Mesenchymal stem cell (in vitro differentiated cells and primary cell): Measurements from ENCODE around the gene ACSL3.

ENCODE experiments used
- DNase-seq: peaks from one replicate; pipeline ENCODE4 v3.0.0-alpha.2; 2013
- H2AFZ ChIP-seq: one replicate; pipeline ENCODE4 v1.6.1; 2013; ENCODE audit warnings: low read depth, mild to moderate bottlenecking, control low read depth, inconsistent platforms, low read length, moderate library complexity
- H2AK5ac ChIP-seq: 2 replicates; pipeline ENCODE4 v1.6.1; 2013; ENCODE audit warnings: low read length, moderate library complexity, mild to moderate bottlenecking, inconsistent platforms; ENCODE audit not compliant: severe bottlenecking
- H2BK120ac ChIP-seq: one replicate; pipeline ENCODE4 v1.6.1; 2013; ENCODE audit warnings: low read depth, mild to moderate bottlenecking, inconsistent platforms, low read length, moderate library complexity
- H2BK12ac ChIP-seq, 2 experiments: one replicate each; pipeline ENCODE4 v1.6.1; 2013; ENCODE audit warnings: inconsistent platforms in 2 of 2, low read length in 2 of 2, mild to moderate bottlenecking in 2 of 2, moderate library complexity in 2 of 2, control low read depth in 1 of 2
- H2BK15ac ChIP-seq: one replicate; pipeline ENCODE4 v1.6.1; 2013; ENCODE audit warnings: mild to moderate bottlenecking, low read depth, inconsistent platforms; ENCODE audit not compliant: poor library complexity, severe bottlenecking
- H2BK5ac ChIP-seq: 2 replicates; pipeline ENCODE4 v1.6.1; 2013; ENCODE audit warnings: low read depth, mild to moderate bottlenecking, low read length, control low read depth, inconsistent platforms; ENCODE audit not compliant: poor library complexity, severe bottlenecking
- H3K14ac ChIP-seq, 2 experiments: one replicate each; pipeline ENCODE4 v1.6.1; 2013; ENCODE audit warnings: inconsistent platforms in 2 of 2, low read length in 2 of 2, control low read depth in 1 of 2, mild to moderate bottlenecking in 1 of 2, moderate library complexity in 1 of 2
- H3K18ac ChIP-seq, 2 experiments: one replicate each; pipeline ENCODE4 v1.6.1; 2013; ENCODE audit warnings: inconsistent platforms in 2 of 2, low read length in 2 of 2, control low read depth in 1 of 2, low read depth in 1 of 2, mild to moderate bottlenecking in 1 of 2
- H3K23ac ChIP-seq, 2 experiments: one replicate each; pipeline ENCODE4 v1.6.1; 2013; ENCODE audit warnings: inconsistent platforms in 2 of 2, low read length in 2 of 2, mild to moderate bottlenecking in 2 of 2, moderate library complexity in 2 of 2, control low read depth in 1 of 2
- H3K27ac ChIP-seq: 2 replicates; pipeline ENCODE4 v1.5.1; 2013; ENCODE audit warnings: mild to moderate bottlenecking, moderate library complexity, low read length, control low read depth, inconsistent platforms; ENCODE audit not compliant: poor library complexity, severe bottlenecking
- H3K27me3 ChIP-seq, 2 experiments: 2 replicates each; pipeline versions ENCODE4 v1.6.1 to v1.7.0; 2013; ENCODE audit warnings: low read length in 2 of 2, mild to moderate bottlenecking in 2 of 2, moderate library complexity in 2 of 2, control low read depth in 1 of 2, inconsistent platforms in 1 of 2; ENCODE audit not compliant: control insufficient read depth in 1 of 2, insufficient read depth in 1 of 2
- H3K36me3 ChIP-seq, 2 experiments: 2 replicates each; pipeline versions ENCODE4 v1.6.1 to v1.7.0; 2013; ENCODE audit warnings: low read length in 2 of 2, control low read depth in 1 of 2, inconsistent platforms in 1 of 2, low read depth in 1 of 2, mild to moderate bottlenecking in 1 of 2; ENCODE audit not compliant: insufficient read depth in 2 of 2, control insufficient read depth in 1 of 2
- H3K4ac ChIP-seq, 2 experiments: one replicate each; pipeline ENCODE4 v1.6.1; 2013; ENCODE audit warnings: inconsistent platforms in 2 of 2, low read length in 2 of 2, mild to moderate bottlenecking in 2 of 2, moderate library complexity in 2 of 2, control low read depth in 1 of 2, low read depth in 1 of 2
- H3K4me1 ChIP-seq: 2 replicates; pipeline ENCODE4 v1.6.1; 2013; ENCODE audit warnings: low read depth, low read length, control low read depth; ENCODE audit not compliant: control insufficient read depth, insufficient read depth
- H3K4me2 ChIP-seq: 2 replicates; pipeline ENCODE4 v1.6.1; 2013; ENCODE audit warnings: low read length, mild to moderate bottlenecking, inconsistent platforms; ENCODE audit not compliant: poor library complexity, severe bottlenecking
- H3K4me3 ChIP-seq, 2 experiments: 2 replicates each; pipeline versions ENCODE4 v1.5.1 to v1.7.0; 2013; ENCODE audit warnings: low read length in 2 of 2, mild to moderate bottlenecking in 2 of 2, control low read depth in 1 of 2, low read depth in 1 of 2; ENCODE audit not compliant: insufficient read depth in 1 of 2
- H3K79me1 ChIP-seq: replicated peaks from 2 replicates; pipeline ENCODE4 v1.6.1; 2013; ENCODE audit warnings: mild to moderate bottlenecking, control low read depth, low read length, inconsistent platforms; ENCODE audit not compliant: poor library complexity, severe bottlenecking
- H3K9ac ChIP-seq: 2 replicates; pipeline ENCODE4 v1.7.0; 2013; ENCODE audit warnings: mild to moderate bottlenecking, low read length, moderate library complexity
- H3K9me3 ChIP-seq: 2 replicates; pipeline ENCODE4 v1.7.0; 2013; ENCODE audit warnings: mild to moderate bottlenecking, low read length; ENCODE audit not compliant: control insufficient read depth
- H4K8ac ChIP-seq: one replicate; pipeline ENCODE4 v1.6.1; 2013; ENCODE audit warnings: inconsistent platforms, mild to moderate bottlenecking, low read length, moderate library complexity
- H4K91ac ChIP-seq: one replicate; pipeline ENCODE4 v1.6.1; 2013; ENCODE audit warnings: mild to moderate bottlenecking, low read length, inconsistent platforms
- WGBS: methylation state at CpG from one replicate; pipeline ENCODE4 v1.1.7; 2013; ENCODE audit warnings: mixed read lengths; 5-methylcytosine and 5-hydroxymethylcytosine counted together

ACSL3 gene

DNA sequence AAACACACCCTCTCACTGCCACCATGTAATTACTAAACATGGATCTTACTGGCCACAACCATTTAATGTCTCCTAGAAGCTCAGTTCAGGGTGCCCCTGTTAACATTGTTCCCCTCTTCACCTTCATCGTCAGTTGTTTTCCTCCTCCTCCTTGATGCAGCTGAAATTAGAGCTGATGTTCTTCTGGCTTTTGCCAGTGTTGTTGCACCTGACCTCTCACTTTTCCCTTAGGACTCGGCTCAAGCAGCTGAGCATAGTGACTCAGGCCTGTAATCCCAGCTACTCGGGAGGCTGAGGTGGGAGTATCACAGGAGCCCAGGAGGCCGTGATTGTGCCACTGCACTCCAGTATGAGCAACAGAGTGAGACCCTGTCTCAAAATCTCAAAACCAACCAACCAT lies 70.8 kb downstream of the ACSL3 start:
- no peak for DNase-seq
- Histone ChIP-seq H2AFZ (no peak overlapping the region), H3K14ac (no peak overlapping the region), H3K4me1 (no peaks in the 10 kb centered on the region), H2AK5ac (no peak overlapping the region), H3K9ac (no peak overlapping the region), H3K9me3 (no peaks in the 10 kb centered on the region), H3K4me2 (no peak overlapping the region), H3K18ac (no peak overlapping the region), H4K91ac (no peak overlapping the region), H2BK15ac (no peak overlapping the region), H4K8ac (no peak overlapping the region), H3K27ac (no peak overlapping the region), H2BK12ac (no peak overlapping the region), H3K4me3 (no peak overlapping the region), H3K79me1 (peaks cover 7% of the 10 kb centered on the region), H2BK5ac (no peak overlapping the region), H3K27me3 (no peaks in the 10 kb centered on the region), H3K4ac (no peak overlapping the region), H2BK120ac (no peak overlapping the region), H3K23ac (no peak overlapping the region), H3K36me3 (peaks cover 15 to 82% of the 10 kb centered on the region in 2 experiments)
- 97% methylated on average over 4 of the region's 4 CpGs for WGBS

DNA sequence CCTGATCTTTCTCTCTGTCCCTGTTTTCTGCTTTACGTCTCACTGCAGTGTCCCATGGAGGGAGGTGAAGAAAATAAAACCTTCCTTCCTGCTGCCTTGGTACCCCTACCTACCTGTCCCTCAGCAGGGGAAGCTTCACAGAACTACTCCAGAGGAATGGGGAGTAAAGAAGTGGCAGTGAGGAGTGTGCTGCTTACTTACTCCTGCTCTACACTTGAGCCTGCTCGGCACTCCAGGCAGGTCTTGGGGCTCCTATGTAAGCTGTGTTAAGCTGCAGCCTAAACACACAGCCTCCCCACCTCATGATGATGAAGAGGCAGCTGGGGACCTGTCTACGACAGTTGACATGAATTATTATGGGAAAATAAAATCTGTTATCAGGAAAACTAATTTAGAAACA lies 72.6 kb downstream of the ACSL3 start:
- no peak overlapping the region for H2BK120ac ChIP-seq

GRCh38 chr2:222935688-222936298 lies 75.0 kb downstream of the ACSL3 start:
- no peak for DNase-seq
- no peak overlapping the region for H3K4me3 ChIP-seq
- no peak overlapping the region for H3K27ac ChIP-seq
- no peaks in the 10 kb centered on the region for H3K4me1 ChIP-seq
- no peak overlapping the region for H3K14ac ChIP-seq
- H3K9me3 ChIP-seq: peaks cover 11% of the 10 kb centered on the region
- no peak overlapping the region for H4K8ac ChIP-seq
- H2BK120ac ChIP-seq: no peak overlapping the region
- H4K91ac ChIP-seq: no peak overlapping the region
- no peak overlapping the region for H3K4ac ChIP-seq
- peaks cover 7% of the 10 kb centered on the region for H3K79me1 ChIP-seq
- no peak overlapping the region for H2AFZ ChIP-seq
- H2BK15ac ChIP-seq: no peak overlapping the region
- H3K9ac ChIP-seq: no peak overlapping the region
- peaks cover 17 to 88% of the 10 kb centered on the region in 2 experiments for H3K36me3 ChIP-seq
- WGBS: 100% methylated on average over 1 of the region's 4 CpGs
- H3K4me2 ChIP-seq: no peak overlapping the region
- H3K27me3 ChIP-seq: no peaks in the 10 kb centered on the region
- H3K18ac ChIP-seq: no peak overlapping the region
- no peak overlapping the region for H2BK12ac ChIP-seq
- H3K23ac ChIP-seq: no peak overlapping the region
- H2BK5ac ChIP-seq: no peak overlapping the region
- H2AK5ac ChIP-seq: no peak overlapping the region

More for the DNA sequence above, 72.6 kb downstream of the ACSL3 start:
- no peaks in the 10 kb centered on the region for H3K4me1 ChIP-seq
- no peak overlapping the region for H3K4me3 ChIP-seq
- H3K18ac ChIP-seq: no peak overlapping the region
- H4K8ac ChIP-seq: no peak overlapping the region
- H3K9me3 ChIP-seq: peaks cover 9% of the 10 kb centered on the region
- H2BK15ac ChIP-seq: no peak overlapping the region
- WGBS: 87% methylated on average over 2 of the region's 3 CpGs
- H3K9ac ChIP-seq: no peak overlapping the region
- no peak overlapping the region for H4K91ac ChIP-seq
- H2AK5ac ChIP-seq: no peak overlapping the region
- H3K23ac ChIP-seq: no peak overlapping the region
- DNase-seq: no peak
- H3K27me3 ChIP-seq: no peaks in the 10 kb centered on the region
- H3K79me1 ChIP-seq: peaks cover 6% of the 10 kb centered on the region
- no peak overlapping the region for H3K14ac ChIP-seq
- no peak overlapping the region for H3K27ac ChIP-seq
- peaks cover 17 to 82% of the 10 kb centered on the region in 2 experiments for H3K36me3 ChIP-seq
- no peak overlapping the region for H2BK5ac ChIP-seq
- H2AFZ ChIP-seq: no peak overlapping the region
- H3K4me2 ChIP-seq: no peak overlapping the region
- no peak overlapping the region for H2BK12ac ChIP-seq
- no peak overlapping the region for H3K4ac ChIP-seq

- no peak overlapping the region for H2AK5ac ChIP-seq
- H2BK12ac ChIP-seq: no peak overlapping the region
- H2BK120ac ChIP-seq: no peak overlapping the region
- peaks cover 11% of the 10 kb centered on the region for H3K9me3 ChIP-seq
- H3K4ac ChIP-seq: no peak overlapping the region
- no peak for DNase-seq
- no peak overlapping the region for H2AFZ ChIP-seq
- no peak overlapping the region for H3K18ac ChIP-seq
- H3K27me3 ChIP-seq: no peaks in the 10 kb centered on the region
- peaks cover 6% of the 10 kb centered on the region for H3K79me1 ChIP-seq
- no peak overlapping the region for H3K9ac ChIP-seq
- H2BK5ac ChIP-seq: no peak overlapping the region
- H3K4me2 ChIP-seq: no peak overlapping the region
- no peak overlapping the region for H3K4me3 ChIP-seq
- no peak overlapping the region for H2BK15ac ChIP-seq
- 86% methylated on average over 2 of the region's 7 CpGs for WGBS
- no peak overlapping the region for H4K91ac ChIP-seq
- no peak overlapping the region for H3K27ac ChIP-seq
- H3K4me1 ChIP-seq: peaks cover 1% of the 10 kb centered on the region
- no peak overlapping the region for H4K8ac ChIP-seq
- H3K36me3 ChIP-seq: peaks cover 14 to 87% of the 10 kb centered on the region in 2 experiments
- H3K14ac ChIP-seq: no peak overlapping the region
- H3K23ac ChIP-seq: no peak overlapping the region
Measured at GRCh38 chr2:222936705-222937104, 75.9 kb downstream of the ACSL3 start.
